GM12891 (cell line): ENCODE measurements around the gene SLCO2B1.

Experiments used
- POLR2A ChIP-seq: IDR thresholded peaks from 2 replicates; pipeline ENCODE4 v1.6.1; 2011; ENCODE audit warnings: low read depth, low read length, control low read depth
- POLR2AphosphoS5 ChIP-seq: IDR thresholded peaks from 2 replicates; pipeline ENCODE4 v1.6.1; 2011; ENCODE audit warnings: low read depth, low read length, control low read depth
- SPI1 ChIP-seq: IDR thresholded peaks from 2 replicates; pipeline ENCODE4 v1.6.1; 2011; ENCODE audit warnings: low read depth, low read length, control low read depth
- TAF1 ChIP-seq: IDR thresholded peaks from 2 replicates; pipeline ENCODE4 v1.6.1; 2011; ENCODE audit warnings: low read depth, low read length, control low read depth

GRCh38 chr11:75237050-75237449 lies 86.1 kb downstream of the SLCO2B1 start:
- no peak for TF ChIP-seq POLR2AphosphoS5
- TF ChIP-seq POLR2A = no peak
- TF ChIP-seq SPI1 = no peak
- TF ChIP-seq TAF1 = no peak
